Lower leg skin (tissue), 4 donors: ENCODE data around the gene USP33. TPM values are rescaled to one million over a fixed set of nuclear protein-coding genes. Genes with fewer than 3 reads are reported as not detected.

Experiments
- DNase-seq, 2 donors: peaks; one replicate each; pipeline ENCODE4 v3.0.0-alpha.2; 2019; ENCODE audit warnings: low spot score in 2 of 2
- H3K4me3 ChIP-seq: fragments of 200-600 bp; sonication (generic); 2 replicates; pipeline ENCODE4 v1.5.1; 2017; ENCODE audit warnings: mild to moderate bottlenecking, low read depth; ENCODE audit not compliant: poor library complexity, severe bottlenecking
- CTCF ChIP-seq, 3 donors: fragments of 450-650 bp; IDR thresholded peaks; one replicate each; pipeline ENCODE4 v1.5.1; 2016; ENCODE audit warnings: antibody characterized with exemption in 3 of 3, mild to moderate bottlenecking in 3 of 3, moderate library complexity in 2 of 3
- POLR2A ChIP-seq, 2 donors: fragments of 450-650 bp; IDR thresholded peaks; one replicate each; pipeline ENCODE4 v1.6.1; 2016 to 2017; ENCODE audit warnings: antibody characterized with exemption in 2 of 2, mild to moderate bottlenecking in 1 of 2, moderate library complexity in 1 of 2
- WGBS, 2 donors: methylation state at CpG; one replicate each; pipeline ENCODE4 v1.1.5; 2018; 5-methylcytosine and 5-hydroxymethylcytosine counted together
- intact Hi-C: fragments of 100-400 bp; cut with DNase I; formaldehyde crosslinking; loops from one replicate; pipeline ENCODE4 v1.15.0; 2023; ENCODE audit warnings: low total_unique reads
- total RNA-seq, 4 donors: library from RNA; depleted of rRNA; stranded (reverse); fragments of >200 nt; gene quantifications; one replicate each; pipeline ENCODE4 v1.1.0, GENCODE V29; 2016

USP33 gene
- total RNA-seq, 4 donors from 2014 or later, result 38.4 to 54.6 (median 40.7) TPM

DNA sequence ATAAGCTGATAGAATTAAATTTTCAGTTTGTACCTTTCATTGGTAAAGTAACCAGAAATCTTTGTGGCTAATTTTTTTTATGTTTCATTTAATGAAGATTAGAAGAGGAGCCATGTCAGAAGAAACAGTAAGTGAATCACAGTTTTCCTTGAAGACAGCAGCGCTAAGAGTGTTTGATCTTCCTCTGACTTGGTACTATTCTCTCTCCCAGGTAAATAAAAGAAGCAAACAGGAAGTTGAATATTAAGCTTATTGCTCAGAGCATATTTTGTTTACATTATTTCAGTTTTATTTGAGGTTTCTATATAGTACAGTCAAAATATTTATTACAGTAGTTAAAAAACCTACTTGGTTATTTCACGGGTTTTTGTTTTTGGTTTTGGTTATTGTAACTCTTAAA lies 23.5 kb upstream of the USP33 start:
- WGBS, 2 donors, result 86 to 91% methylated on average over 2 of the region's 2 CpGs
- intact Hi-C loops, result no loop called here

GRCh38 chr1:77781683-77782082 lies 22.0 kb upstream of the USP33 start:
- intact Hi-C loops, result no loop called here
- TF ChIP-seq CTCF (IDR thresholded peaks at IDR 0.05), result no peak
- TF ChIP-seq POLR2A (IDR thresholded peaks at IDR 0.05), result no peak
- no peak for DNase-seq
- H3K4me3 ChIP-seq, result no peak overlapping the region
- 96 to 97% methylated on average over 1 of the region's 1 CpG for WGBS, 2 donors

More for the DNA sequence above, 23.5 kb upstream of the USP33 start:
- no peak for DNase-seq
- H3K4me3 ChIP-seq, result no peak overlapping the region
- no peak for TF ChIP-seq CTCF (IDR thresholded peaks at IDR 0.05)

DNA sequence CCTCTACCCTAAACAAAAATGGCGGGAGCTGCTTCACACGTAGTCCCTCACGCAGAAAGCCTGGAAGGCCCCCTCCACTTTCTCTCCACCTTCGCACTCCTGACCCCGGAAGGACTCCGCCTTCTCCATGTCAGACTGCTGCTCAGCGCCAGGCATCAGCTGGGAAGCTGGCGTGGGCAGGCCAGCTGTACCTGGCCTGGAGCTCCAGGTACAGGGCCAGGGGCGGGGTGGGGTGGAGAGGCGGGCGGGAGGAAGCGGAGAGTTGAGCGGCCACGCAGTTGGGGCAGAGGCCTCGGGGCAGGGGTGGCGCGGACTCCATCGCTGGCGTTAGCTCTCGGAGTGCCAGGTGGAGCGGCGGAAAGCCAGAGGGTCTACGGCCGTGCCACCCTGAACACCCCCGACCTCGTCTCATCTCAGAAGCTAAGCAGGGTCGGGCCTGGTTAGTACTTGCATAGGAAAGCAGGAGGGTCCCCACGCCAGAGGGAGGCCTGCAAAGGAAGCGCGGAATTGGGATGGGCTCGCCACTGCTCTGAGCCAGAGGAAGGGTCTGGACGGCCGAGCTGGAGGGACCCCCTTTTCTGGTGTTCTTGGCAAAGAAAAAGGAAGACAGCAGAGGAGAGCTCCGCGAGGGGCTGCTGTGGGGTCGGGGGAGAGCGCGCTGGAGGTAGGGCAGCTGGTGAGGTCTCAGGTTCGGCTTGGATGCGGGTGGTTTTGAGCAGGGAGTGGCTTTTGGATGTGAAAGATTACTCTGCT lies 20.1 kb upstream of the USP33 start, which contains the start of gene MIGA1:
MIGA1 (plus strand) TSS at position 121 of the 753 bp plus-strand sequence. CDS start 3,604 bp downstream, outside the sequence.
- intact Hi-C loops, result no loop called here
- H3K4me3 ChIP-seq, result peak within 1 kb of the TSS; percentile 79
- DNase-seq, result peak; percentile 89 to 96
- TF ChIP-seq POLR2A (IDR thresholded peaks at IDR 0.05), result no peak
- TF ChIP-seq CTCF (IDR thresholded peaks at IDR 0.05), result no peak
- WGBS, 2 donors, result 0 to 1% methylated on average over 26 to 30 of the region's 40 CpGs

GRCh38 chr1:77776007-77776700 lies 16.5 kb upstream of the USP33 start:
- no peak overlapping the region for H3K4me3 ChIP-seq
- TF ChIP-seq POLR2A (IDR thresholded peaks at IDR 0.05) (no peak), CTCF (IDR thresholded peaks at IDR 0.05) (no peak)
- 75 to 79% methylated on average over 7 of the region's 7 CpGs for WGBS, 2 donors
- intact Hi-C loops, result no loop called here
- no peak for DNase-seq

DNA sequence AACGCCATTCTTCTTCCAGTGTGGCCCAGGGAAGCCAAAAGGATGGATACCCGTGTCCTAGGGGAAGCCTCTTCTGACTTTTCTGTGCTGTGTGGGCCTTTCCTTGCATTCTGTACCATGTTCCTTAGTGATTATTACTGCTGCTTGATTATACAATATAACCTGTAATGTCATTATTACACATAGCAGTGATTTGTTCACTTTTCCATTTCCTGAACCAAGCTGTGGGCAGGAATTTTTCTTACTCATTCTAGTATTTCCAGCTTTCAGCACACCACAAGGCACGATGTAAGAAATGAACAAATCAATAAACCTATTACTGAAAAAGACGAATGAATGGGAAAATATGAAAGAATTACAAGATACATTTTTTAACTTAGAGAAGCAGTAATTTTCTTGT lies 8.4 kb upstream of the USP33 start:
- DNase-seq, result no peak
- TF ChIP-seq POLR2A (IDR thresholded peaks at IDR 0.05), result no peak
- no peak for TF ChIP-seq CTCF (IDR thresholded peaks at IDR 0.05)
- intact Hi-C loops, result no loop called here

More for the DNA sequence above, 8.4 kb upstream of the USP33 start:
- no peak overlapping the region for H3K4me3 ChIP-seq
- WGBS, 2 donors, result 80 to 90% methylated on average over 4 of the region's 4 CpGs
